ENCODE results near the gene RPN1.
"Not testable (repeated sequence)": the region's sequence is repeated elsewhere in the genome, so short reads cannot be mapped to it uniquely, and the experiment has no call there.

Gene RPN1

DNA sequence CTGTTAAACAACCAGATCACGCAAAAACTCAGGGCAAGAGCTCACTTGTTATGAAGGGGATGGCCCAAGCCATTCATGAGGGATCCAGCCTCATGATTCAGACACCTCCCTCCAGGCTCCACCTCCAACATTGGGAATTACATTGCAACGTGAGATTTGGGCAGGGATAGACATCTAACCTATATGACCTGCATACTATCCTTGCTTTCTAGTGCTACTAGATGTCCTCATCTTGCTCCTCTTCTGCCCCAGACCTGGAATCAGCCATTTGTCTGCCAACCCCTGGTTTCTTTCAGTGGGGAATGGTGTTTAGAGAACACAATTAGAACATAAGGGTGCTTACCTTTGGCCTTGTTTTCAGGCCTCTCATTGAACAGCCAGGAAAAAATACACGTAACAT, 63.2 kb downstream of the RPN1 start:
- H3K36me3 ChIP-seq (ENCODE audit: insufficient read depth, low read depth, low read length), result no peaks in the 10 kb centered on the region
- H3K4me3 ChIP-seq (ENCODE audit: low read length), result no peak overlapping the region
- no peak overlapping the region for H3K27ac ChIP-seq (ENCODE audit: low read length)
- peaks cover 19% of the 10 kb centered on the region for H3K27me3 ChIP-seq (ENCODE audit: insufficient read depth, low read length)
- H3K9me3 ChIP-seq (ENCODE audit: insufficient read depth, low read depth, low read length), result peaks cover 5% of the 10 kb centered on the region; the same call in 1 of the 2 replicates
- H3K4me1 ChIP-seq (ENCODE audit: insufficient read depth, low read length), result peaks cover 2% of the 10 kb centered on the region; the same call in 1 of the 2 replicates
- H3K9ac ChIP-seq (ENCODE audit: low read depth, low read length), result no peak overlapping the region

DNA sequence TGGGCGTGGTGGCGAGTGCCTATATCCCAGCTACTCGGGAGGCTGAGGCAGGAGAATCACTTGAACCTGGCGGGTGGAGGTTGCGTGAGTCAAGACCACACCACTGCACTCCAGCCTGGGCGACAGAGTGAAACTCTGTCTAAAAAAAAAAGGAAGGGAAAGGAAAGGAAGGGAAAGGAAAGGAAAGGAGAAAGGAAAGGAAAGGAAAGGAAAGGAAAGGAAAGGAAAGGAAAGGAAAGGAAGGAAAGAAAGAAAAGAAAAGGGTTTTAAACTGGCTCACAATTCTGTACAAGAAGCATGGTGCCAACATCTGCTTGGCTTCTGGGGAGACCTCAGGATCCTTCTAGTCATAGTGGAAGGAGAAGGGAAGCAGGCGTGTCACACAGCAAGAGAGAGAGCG, 63.7 kb downstream of the RPN1 start:
- peaks cover 20% of the 10 kb centered on the region for H3K27me3 ChIP-seq (ENCODE audit: insufficient read depth, low read length)
- not testable (repeated sequence) for H3K9ac ChIP-seq (ENCODE audit: low read depth, low read length); H3K36me3 ChIP-seq (ENCODE audit: insufficient read depth, low read depth, low read length); H3K4me1 ChIP-seq (ENCODE audit: insufficient read depth, low read length); H3K9me3 ChIP-seq (ENCODE audit: insufficient read depth, low read depth, low read length); H3K27ac ChIP-seq (ENCODE audit: low read length); H3K4me3 ChIP-seq (ENCODE audit: low read length)

DNA sequence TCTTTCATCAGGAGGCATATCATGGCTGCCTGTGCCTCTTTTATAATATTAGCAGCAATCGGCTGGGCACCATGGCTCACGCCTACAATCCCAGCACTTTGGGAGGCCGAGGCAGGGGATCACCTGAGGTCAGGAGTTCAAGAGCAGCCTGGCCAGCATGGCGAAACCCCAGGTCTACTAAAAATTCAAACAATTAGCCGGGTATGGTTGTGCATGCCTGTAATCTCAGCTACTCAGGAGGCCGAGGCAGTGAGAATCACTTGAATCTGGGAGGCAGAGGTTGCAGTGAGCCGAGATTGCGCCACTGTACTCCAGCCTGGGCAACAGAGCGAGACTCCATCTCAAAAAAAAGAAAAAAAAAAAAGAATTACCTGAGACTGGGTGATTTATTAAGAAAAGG, 64.2 kb downstream of the RPN1 start:
- H3K4me3 ChIP-seq (ENCODE audit: low read length); H3K27ac ChIP-seq (ENCODE audit: low read length); H3K36me3 ChIP-seq (ENCODE audit: insufficient read depth, low read depth, low read length); H3K4me1 ChIP-seq (ENCODE audit: insufficient read depth, low read length); H3K9ac ChIP-seq (ENCODE audit: low read depth, low read length); H3K9me3 ChIP-seq (ENCODE audit: insufficient read depth, low read depth, low read length): not testable (repeated sequence)
- H3K27me3 ChIP-seq (ENCODE audit: insufficient read depth, low read length), result peaks cover 20% of the 10 kb centered on the region

DNA sequence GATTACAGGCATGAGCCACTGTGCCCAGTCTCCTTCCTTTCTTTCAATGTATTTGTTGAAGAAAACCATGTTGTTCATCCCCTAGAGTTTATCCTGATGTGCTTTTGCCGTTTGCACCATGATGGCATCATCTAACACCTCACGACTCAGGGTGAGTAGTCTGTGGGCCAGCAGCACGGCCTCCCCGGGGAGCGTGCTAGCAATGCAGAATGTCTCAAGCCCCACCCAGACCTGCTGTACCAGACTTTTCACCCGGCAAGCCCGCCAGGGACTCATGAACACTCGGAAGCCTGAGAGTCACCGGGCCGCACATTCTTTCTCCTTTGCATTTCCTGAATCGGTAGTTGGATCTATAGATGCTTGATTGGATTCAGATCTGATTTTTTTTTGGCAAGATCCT, 64.6 kb downstream of the RPN1 start:
- Histone ChIP-seq H3K9me3 (ENCODE audit: insufficient read depth, low read depth, low read length) (peaks cover 5% of the 10 kb centered on the region; the same call in 1 of the 2 replicates), H3K9ac (ENCODE audit: low read depth, low read length) (no peak overlapping the region)

DNA sequence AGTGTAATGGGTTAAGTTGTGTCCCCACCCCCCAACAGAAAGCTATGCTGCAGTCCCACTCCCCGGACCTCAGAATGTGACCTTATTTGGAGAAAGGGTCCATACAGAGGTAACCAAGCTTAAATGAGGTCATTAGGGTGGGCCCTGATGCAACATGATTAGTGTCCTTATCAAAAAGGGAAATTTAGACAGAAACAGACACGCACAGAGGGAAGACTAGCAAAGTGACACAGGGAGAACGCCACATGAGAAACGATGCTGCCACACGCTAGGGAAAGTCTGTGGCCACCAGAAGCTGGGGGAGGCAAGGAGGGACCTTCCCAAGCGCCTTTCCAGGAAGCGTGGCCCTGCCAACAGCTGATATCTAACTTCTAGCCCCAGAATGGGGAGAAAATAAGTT, 65.4 kb downstream of the RPN1 start:
- Histone ChIP-seq H3K27ac (ENCODE audit: low read length) (no peak overlapping the region), H3K9ac (ENCODE audit: low read depth, low read length) (no peak overlapping the region; the same call in 1 of the 2 replicates), H3K36me3 (ENCODE audit: insufficient read depth, low read depth, low read length) (no peaks in the 10 kb centered on the region), H3K4me1 (ENCODE audit: insufficient read depth, low read length) (peaks cover 2% of the 10 kb centered on the region; the same call in 1 of the 2 replicates), H3K4me3 (ENCODE audit: low read length) (no peak overlapping the region), H3K9me3 (ENCODE audit: insufficient read depth, low read depth, low read length) (peaks cover 4% of the 10 kb centered on the region; the same call in 1 of the 2 replicates), H3K27me3 (ENCODE audit: insufficient read depth, low read length) (peaks cover 20% of the 10 kb centered on the region)

More for the DNA sequence above, 64.6 kb downstream of the RPN1 start:
- Histone ChIP-seq H3K27ac (ENCODE audit: low read length) (no peak overlapping the region), H3K4me1 (ENCODE audit: insufficient read depth, low read length) (peaks cover 2% of the 10 kb centered on the region; the same call in 1 of the 2 replicates), H3K27me3 (ENCODE audit: insufficient read depth, low read length) (peaks cover 20% of the 10 kb centered on the region), H3K36me3 (ENCODE audit: insufficient read depth, low read depth, low read length) (no peaks in the 10 kb centered on the region), H3K4me3 (ENCODE audit: low read length) (no peak overlapping the region)

DNA sequence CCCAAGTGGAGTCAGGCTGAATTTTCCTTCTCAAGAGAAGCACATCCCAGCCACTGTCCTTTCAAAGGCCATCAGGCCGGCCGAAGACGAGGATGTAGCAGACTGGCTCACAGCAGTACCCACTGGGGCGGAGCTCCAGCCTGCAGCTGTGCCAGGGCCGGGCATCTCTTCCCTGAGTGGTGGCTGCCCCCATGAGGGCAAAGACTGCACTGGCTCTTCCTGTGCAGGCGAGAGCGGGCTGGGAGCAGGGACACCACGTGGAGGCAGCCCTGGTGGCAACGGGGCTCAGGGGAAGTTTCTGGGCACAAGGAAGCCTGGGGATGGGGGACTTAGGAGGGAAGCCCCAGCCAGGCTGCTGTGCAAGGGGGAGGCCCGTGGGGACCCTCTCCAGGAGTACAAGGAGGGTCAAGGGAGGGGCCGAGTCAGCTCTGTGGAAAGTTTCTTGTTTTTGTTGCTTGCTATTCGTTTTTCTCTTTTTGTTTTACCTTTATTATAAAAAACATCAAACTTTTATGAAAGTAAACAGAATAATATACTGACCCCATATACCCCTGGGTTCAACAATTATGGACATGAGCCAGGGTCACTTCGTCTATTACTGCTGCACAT, 66.1 kb downstream of the RPN1 start:
- no peak overlapping the region for H3K4me3 ChIP-seq (ENCODE audit: low read length)
- H3K27me3 ChIP-seq (ENCODE audit: insufficient read depth, low read length), result peaks cover 20% of the 10 kb centered on the region
- no peaks in the 10 kb centered on the region for H3K9me3 ChIP-seq (ENCODE audit: insufficient read depth, low read depth, low read length)
- H3K9ac ChIP-seq (ENCODE audit: low read depth, low read length), result peak overlapping the region; percentile 16; the same call in 1 of the 2 replicates
- peaks cover 2% of the 10 kb centered on the region; the same call in 1 of the 2 replicates for H3K4me1 ChIP-seq (ENCODE audit: insufficient read depth, low read length)
- H3K36me3 ChIP-seq (ENCODE audit: insufficient read depth, low read depth, low read length), result no peaks in the 10 kb centered on the region
- no peak overlapping the region for H3K27ac ChIP-seq (ENCODE audit: low read length)

DNA sequence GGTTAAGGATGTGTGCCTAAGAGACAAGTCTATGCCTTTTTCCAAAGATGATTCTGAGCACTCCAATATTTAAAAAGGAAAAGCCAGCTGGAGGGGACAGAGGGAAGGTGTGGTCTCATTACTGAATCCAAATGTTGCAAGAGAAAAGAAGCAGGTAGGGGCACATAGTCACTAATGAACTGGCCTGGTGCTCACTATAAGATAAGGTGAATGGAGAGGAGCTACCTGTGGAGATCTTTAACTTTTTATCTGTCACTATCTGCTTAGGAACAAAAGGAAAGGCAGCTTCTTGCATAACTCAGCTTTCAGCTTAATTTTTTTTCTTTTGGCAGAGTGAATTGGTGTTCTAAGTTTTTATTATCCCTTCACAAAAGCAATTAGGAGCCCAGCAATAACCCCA, 69.1 kb downstream of the RPN1 start:
- Histone ChIP-seq H3K9me3 (ENCODE audit: insufficient read depth, low read depth, low read length) (no peaks in the 10 kb centered on the region), H3K27me3 (ENCODE audit: insufficient read depth, low read length) (peaks cover 20% of the 10 kb centered on the region), H3K27ac (ENCODE audit: low read length) (no peak overlapping the region), H3K36me3 (ENCODE audit: insufficient read depth, low read depth, low read length) (no peaks in the 10 kb centered on the region), H3K4me1 (ENCODE audit: insufficient read depth, low read length) (peaks cover 9% of the 10 kb centered on the region), H3K4me3 (ENCODE audit: low read length) (no peak overlapping the region), H3K9ac (ENCODE audit: low read depth, low read length) (no peak overlapping the region)

DNA sequence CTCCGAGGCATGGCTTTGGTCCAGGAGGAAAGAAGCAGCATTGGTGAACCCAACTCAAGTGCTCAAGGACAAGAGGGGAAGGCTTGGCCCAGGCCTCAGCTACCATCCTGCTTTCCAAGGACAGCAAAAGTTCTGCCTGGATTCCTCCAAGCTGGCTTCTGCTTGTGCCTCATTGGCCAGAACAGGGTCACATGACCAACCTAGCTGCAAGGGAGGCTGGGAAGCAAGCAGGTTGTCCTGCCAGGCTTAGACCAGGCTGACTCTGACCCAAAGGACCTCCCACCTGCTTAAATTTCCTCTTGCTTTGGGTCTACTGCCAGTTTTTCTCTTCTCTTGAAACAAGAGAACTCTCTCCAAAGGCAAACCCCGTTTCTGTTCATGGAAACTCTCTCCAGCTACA, 70.7 kb downstream of the RPN1 start:
- H3K27me3 ChIP-seq (ENCODE audit: insufficient read depth, low read length), result peaks cover 20% of the 10 kb centered on the region
- no peaks in the 10 kb centered on the region for H3K9me3 ChIP-seq (ENCODE audit: insufficient read depth, low read depth, low read length)
- H3K36me3 ChIP-seq (ENCODE audit: insufficient read depth, low read depth, low read length), result no peaks in the 10 kb centered on the region
- no peak overlapping the region for H3K9ac ChIP-seq (ENCODE audit: low read depth, low read length)
- H3K4me1 ChIP-seq (ENCODE audit: insufficient read depth, low read length), result peaks cover 7% of the 10 kb centered on the region
- H3K27ac ChIP-seq (ENCODE audit: low read length), result no peak overlapping the region
- H3K4me3 ChIP-seq (ENCODE audit: low read length), result no peak overlapping the region

DNA sequence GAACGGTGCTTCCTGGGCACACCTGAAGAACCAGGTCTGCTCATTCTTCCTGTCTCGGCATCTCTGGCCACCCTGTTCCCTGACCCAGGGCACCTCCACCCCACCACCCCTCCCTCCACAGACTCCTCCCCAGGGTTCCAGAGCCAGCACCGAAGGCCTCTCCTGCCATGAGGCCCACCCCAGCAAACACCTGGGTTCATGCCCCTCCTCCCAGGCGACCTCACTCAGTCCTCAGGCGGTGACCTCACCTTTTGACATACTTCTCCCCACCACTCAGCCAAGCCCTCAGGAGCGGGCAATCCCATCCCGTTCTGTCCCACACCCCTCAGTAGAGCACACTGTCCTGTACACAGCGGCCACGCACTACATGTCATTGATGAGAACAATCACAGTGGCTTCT, 72.3 kb downstream of the RPN1 start:
- no peak overlapping the region for H3K4me3 ChIP-seq (ENCODE audit: low read length)
- peaks cover 7% of the 10 kb centered on the region for H3K4me1 ChIP-seq (ENCODE audit: insufficient read depth, low read length)
- H3K9me3 ChIP-seq (ENCODE audit: insufficient read depth, low read depth, low read length), result no peaks in the 10 kb centered on the region
- H3K36me3 ChIP-seq (ENCODE audit: insufficient read depth, low read depth, low read length), result no peaks in the 10 kb centered on the region
- no peak overlapping the region for H3K27ac ChIP-seq (ENCODE audit: low read length)
- peaks cover 11% of the 10 kb centered on the region for H3K27me3 ChIP-seq (ENCODE audit: insufficient read depth, low read length)
- no peak overlapping the region for H3K9ac ChIP-seq (ENCODE audit: low read depth, low read length)

DNA sequence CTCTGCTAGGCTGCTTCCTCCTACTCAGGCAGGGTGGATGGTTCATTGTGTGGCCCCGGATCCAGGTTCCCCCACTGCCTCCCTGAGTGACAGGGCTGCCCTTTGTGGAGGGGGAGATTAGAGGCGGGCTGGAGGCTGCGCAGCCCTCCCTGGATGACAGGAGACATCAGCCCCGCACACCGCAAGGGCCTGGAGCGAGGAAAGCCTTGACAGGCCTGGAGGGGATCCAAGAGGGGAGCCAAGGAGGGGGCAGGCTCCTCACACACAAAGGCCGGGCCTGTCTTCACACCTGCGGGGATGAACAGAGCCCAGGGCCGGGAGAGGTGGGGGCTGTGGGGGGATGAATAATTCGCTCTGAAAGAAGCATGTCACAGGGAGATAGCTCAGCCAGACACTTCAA, 72.9 kb downstream of the RPN1 start:
- Histone ChIP-seq H3K27ac (ENCODE audit: low read length) (no peak overlapping the region), H3K27me3 (ENCODE audit: insufficient read depth, low read length) (peaks cover 5% of the 10 kb centered on the region), H3K9ac (ENCODE audit: low read depth, low read length) (no peak overlapping the region), H3K4me3 (ENCODE audit: low read length) (no peak overlapping the region), H3K36me3 (ENCODE audit: insufficient read depth, low read depth, low read length) (no peaks in the 10 kb centered on the region), H3K9me3 (ENCODE audit: insufficient read depth, low read depth, low read length) (no peaks in the 10 kb centered on the region), H3K4me1 (ENCODE audit: insufficient read depth, low read length) (peaks cover 7% of the 10 kb centered on the region)

DNA sequence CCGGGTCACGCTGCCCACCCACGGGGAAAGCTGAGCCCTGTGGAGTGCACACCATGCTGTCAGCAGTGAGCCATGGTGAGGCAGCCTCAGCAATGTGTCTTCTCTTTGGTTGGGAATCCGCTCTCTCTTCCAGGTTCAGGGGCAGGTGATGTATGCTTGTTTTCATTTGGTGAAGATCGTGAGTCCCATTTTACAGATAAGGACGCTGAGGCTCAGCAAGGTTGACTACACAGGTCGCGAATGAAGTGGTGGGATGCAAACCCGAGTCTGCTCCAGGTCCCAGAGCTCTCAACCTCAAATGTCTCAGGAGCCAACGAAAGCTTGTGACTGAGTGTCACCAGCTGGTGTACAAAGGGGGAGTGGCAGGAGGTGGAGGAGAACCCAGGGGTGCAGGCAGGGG, 74.3 kb downstream of the RPN1 start:
- Histone ChIP-seq H3K27ac (ENCODE audit: low read length) (no peak overlapping the region), H3K4me1 (ENCODE audit: insufficient read depth, low read length) (peaks cover 7% of the 10 kb centered on the region), H3K9me3 (ENCODE audit: insufficient read depth, low read depth, low read length) (no peaks in the 10 kb centered on the region), H3K27me3 (ENCODE audit: insufficient read depth, low read length) (no peaks in the 10 kb centered on the region), H3K4me3 (ENCODE audit: low read length) (no peak overlapping the region), H3K9ac (ENCODE audit: low read depth, low read length) (no peak overlapping the region), H3K36me3 (ENCODE audit: insufficient read depth, low read depth, low read length) (no peaks in the 10 kb centered on the region)

DNA sequence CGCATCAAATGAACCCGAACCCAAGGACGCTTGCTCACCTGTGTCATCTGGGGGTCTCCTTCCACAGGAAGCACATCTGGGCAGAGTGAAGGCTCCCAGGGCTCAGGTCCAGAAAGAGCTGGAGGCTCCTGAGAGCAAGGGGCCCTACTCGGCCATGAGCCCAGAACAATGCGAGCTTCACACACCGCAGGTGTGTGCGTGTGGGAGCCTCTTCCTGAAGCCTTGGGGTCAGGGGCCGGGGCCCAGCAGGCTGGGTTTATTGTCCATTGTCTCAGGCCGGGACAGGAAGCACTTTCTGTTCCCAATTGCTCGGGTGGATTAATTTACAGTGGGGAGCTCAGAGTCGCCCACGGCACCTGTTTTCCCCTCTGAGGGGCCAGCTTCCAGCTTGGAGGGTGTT, 74.8 kb downstream of the RPN1 start:
- Histone ChIP-seq H3K36me3 (ENCODE audit: insufficient read depth, low read depth, low read length) (no peaks in the 10 kb centered on the region), H3K27ac (ENCODE audit: low read length) (no peak overlapping the region), H3K4me1 (ENCODE audit: insufficient read depth, low read length) (peaks cover 7% of the 10 kb centered on the region), H3K9ac (ENCODE audit: low read depth, low read length) (no peak overlapping the region), H3K27me3 (ENCODE audit: insufficient read depth, low read length) (no peaks in the 10 kb centered on the region), H3K9me3 (ENCODE audit: insufficient read depth, low read depth, low read length) (no peaks in the 10 kb centered on the region), H3K4me3 (ENCODE audit: low read length) (no peak overlapping the region)
